GM18868 (cell line): ENCODE data around the gene A2M.

Experiments used
- ATAC-seq: cut with Tn5 transposase; IDR thresholded peaks from one replicate; pipeline ENCODE4 v1.9.1; 2021; ENCODE audit warnings: mild to moderate bottlenecking, moderate library complexity; ENCODE audit not compliant: unreplicated experiment

Gene A2M

DNA sequence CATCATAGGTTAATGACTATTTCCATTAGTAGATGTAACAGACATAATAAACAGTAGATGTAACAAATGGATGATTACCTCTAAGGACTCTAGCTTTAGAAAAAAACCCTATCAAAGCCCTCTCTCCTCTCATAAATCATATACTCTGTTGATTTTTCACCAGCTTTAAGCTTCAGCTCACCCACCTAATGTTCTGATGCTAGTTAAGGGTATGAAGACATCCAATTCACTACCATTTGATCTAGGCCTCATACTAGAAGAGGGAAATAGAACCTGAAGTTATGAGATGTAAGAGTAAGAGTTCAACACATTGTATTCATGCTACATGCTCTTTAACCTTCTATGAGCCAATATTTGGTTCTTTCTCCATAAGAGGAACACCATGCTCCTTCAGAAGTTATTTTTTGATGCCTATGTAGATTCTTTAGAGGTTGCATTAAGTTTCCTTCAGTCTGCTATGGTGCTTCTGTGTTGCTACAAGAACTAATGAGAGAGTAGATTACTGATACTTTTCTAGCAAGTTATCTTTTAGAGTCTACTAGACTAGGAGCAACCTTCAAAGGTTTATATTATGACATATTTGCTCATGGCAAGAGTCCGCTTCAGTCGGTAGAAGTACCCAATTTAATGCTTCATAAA is 16.0 kb downstream of the A2M start:
- ATAC-seq, result no peak

DNA sequence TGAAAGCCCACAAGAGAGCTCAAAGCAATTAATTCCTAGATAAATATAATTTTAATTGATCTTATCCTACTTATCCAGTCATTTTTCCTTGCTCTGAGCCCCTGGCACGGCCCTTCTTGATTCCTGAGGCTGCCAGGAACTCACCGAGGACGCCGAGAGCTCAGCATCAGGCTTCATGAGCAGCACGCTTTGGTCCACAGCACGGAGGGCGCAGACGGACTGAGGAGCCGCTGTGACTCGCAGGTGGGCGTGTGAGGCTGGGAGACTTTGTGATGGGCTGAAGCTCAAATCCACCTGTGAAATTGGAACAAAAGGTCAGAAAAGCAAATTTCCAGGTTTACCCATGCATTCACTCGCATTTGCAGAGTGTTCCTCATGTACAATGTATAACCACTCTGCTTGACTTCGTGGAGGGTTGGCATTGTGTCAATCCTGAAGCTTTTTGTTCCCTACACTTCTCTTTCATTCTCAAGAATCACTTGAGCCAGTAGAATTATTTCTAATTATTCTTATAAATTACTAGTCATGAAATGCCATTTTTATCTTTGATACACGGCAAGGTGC is 17.2 kb downstream of the A2M start:
- no peak for ATAC-seq

DNA sequence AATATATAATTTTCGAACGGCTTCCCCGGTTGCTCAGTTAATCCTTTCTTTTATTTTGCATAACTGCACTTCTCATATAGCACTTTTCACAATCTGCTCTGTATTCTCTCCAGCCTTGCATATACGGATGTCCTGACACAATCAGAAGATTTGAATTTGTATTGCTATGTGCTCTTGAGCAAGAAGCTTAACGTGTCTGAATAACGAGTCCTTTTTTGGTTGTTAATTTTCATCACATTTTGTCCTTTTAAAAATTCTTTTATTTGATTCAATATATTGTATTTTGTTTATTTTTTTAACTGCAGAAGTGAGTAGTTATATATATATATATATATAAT is 17.6 kb downstream of the A2M start:
- no peak for ATAC-seq

DNA sequence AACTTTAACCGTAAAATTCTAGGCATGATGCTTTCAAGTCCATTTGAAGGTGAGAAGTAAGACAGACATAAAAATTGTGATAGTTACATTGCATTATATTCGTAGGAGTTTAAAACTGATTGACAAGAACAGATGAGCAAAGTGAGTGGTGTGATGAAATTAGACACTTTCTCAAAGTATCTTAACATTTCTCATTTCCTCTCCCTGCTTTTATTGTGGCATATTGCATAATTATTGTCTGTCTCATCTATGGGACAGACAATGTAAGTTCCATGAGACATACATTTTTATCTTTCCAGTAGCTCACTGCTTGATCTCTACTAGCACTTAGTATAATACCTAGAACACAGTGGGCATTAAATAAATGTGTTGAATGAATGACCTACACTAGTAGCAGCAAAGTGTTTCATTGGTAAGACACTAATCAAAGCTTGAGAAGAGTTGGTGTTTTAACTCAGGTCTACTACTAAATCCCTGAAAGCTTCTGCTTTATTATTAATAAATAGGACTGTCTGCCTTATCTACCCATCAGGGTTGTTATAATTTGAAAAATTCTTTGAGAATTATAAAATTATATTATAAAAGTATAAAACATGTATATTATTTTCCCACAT is 19.0 kb downstream of the A2M start:
- no peak for ATAC-seq

DNA sequence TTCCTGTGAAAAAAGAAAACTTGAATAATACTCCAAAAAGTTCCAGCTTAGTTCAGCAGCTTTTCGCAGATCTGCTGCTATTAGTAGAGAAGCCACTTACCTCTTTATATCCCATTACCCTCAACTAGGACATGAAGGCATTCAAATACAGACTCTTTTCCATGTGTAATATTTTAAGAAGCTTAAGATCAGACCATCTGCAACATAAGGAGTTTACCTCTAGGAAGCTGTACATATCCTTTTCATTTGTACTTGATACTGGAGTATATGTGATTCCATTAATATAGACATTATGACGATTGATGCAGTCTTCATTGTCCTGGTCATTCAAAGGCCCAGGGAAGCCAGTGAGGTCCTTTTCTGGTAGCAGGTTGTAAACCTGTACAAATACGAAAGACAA is 20.4 kb downstream of the A2M start:
- no peak for ATAC-seq

DNA sequence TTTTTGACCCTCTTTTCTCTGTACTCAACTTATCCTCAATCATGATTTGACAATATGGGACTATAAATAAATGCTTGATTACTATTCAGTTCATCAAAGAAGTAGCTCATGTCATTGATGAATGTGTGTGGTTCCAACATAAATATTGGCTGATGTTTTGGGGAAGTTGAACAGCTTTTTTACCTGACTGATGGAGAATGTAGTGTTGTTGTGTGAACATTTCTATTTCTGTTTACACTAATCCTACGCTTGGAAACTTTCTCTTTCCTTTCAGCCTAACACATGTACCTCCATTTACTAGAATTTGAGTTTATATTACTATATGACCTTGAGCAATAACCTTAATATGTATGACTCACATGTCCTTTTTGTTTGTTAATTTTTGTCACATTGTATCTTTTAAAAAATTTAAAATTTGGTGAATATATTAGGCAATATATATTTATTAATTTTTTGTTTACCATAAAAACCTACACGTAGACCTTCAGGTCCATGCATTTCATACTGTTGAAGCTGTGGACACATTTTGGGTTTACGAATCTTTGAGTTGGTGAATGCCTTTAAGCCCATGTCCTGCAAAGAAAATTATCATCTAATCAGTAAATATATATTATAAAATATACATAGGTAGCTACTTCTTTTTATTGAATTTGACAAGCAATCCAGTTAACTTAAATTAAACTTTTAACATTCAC is 21.1 kb downstream of the A2M start:
- ATAC-seq, result no peak

DNA sequence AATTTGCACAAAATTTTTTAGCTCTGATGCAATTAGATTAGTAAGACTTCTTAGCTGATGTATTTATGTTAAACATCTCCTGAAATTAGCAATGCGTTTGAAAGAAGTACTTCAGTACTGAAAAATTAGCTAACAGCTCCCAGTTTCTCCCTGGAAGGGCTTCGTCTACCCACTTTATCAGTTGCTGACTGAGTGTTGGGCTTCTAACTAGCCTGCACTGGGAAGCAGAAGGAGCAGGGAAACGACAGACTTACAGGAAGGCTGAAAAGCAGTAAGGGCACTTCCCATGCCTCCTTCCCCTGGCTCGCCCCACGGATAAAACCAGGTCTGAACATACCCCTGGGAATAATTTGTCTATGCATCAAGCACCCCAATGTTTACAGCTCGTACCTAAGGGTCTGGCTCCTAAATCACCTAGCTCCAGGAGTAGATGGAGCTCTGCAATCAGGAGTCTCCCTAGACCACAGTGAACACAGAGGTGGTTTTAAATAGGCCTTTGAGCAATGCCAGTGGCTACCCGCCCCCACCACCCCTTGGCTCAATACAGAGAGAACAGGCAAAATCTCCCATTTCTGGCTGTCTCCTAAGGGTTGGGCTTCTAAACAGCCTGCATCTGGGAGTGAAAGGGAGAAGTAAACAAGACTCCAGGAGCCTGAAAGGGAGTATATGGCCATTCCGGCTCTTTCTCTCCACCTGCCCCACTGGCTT is 23.7 kb downstream of the A2M start:
- no peak for ATAC-seq

DNA sequence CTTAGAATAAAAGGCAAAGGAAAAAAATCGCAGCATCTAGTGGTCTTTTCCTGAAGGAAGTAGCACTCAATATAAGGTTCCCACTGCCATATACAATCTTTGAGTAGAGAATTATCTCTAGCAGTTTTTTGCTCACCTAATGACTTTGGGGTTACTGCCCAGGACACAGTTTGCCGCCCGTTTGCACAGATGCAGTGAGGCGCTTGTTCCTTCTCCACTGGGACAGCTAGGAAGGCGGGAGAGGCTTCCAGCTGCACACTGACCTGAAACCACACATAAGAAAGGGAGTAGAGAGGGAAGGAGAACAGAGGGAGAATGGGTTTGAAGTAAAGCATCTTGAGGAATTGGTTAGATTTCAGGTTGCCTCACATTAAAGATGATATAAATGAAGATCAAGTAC is 25.5 kb downstream of the A2M start:
- ATAC-seq, result no peak

DNA sequence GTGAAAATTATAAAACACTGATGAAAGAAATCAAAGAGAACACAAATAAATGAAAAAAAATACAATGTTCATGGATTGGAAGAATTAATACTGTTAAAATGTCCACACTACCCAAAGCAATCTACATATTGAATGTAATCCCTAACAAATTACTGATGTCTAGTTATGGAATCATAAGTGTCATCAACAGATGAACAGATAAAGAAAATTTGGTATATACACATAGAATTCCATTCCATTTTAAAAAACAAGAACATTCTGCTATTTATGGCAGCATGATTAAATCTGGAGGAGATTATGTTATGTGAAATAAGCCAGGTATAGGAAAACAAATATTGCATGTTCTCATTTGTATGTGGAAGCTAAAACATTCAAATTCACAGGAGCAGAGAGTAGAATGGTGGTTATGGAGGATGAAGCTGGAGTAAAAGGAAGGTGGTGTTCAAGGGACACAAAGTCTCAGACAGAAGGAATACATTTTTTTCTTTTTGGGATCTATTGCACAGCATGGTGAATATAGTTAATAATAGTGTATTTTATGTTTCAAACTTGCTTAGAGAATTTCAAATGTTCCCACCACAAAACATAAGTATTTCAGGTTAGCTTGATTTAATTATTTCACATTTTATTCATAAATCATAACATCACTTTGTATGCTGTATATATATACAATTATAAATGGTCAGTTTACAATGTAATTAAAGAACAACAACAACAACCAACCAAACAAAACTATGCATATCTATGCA is 28.5 kb downstream of the A2M start:
- no peak for ATAC-seq

DNA sequence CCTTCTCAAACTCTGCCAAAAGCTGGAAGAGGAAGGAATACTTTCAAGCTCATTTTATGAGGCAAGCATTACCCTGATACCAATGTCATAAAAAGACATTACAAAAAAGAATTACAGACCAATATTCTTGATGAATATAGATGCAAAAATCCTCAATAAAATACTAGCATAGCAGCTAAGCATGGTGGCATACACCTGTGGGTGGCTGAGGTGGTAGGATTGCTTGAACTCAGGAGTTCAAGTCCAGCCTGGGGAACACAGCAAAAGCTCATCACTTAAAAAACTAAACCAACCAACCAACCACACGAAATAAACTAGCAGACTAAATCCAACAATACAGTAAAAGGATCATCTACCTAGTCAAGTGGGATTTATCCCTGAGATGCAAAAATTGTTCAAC is 29.6 kb downstream of the A2M start:
- ATAC-seq, result no peak

DNA sequence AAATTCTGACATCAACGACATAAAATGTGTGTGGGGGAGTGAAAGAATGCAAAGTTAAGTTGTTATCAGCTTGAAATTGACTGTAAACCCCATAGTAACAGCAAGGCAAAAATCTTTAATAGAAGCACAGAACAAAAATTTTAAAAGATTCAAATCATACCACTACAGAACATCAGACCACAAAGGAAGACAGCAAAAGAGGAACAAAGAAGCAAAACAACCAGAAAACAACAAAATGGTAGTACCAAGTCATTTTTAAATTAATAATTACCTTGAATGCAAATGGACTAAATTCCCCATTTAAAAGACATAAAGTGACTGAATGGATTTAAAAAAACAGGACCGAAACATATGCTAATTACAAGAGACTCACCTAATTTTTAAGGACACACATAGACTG is 31.3 kb downstream of the A2M start:
- no peak for ATAC-seq

DNA sequence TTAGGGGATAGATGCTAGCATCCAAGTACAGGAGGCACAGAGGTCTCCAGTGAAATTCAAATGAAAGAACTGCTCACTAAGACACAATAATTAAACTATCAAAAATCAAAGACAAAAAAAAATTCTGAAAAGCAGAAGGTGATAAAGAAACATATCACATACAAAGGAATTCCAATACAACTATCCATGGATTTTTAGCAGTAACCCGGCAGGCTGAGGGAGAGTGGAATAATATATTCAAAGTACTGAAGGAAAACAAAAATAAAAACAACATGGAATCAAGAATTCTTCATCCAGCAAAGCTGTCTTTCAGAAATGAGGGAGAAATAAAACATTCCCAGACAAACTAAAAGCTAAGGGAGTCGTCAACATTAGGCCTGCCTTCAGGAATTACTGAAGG is 31.9 kb downstream of the A2M start:
- ATAC-seq, result no peak

DNA sequence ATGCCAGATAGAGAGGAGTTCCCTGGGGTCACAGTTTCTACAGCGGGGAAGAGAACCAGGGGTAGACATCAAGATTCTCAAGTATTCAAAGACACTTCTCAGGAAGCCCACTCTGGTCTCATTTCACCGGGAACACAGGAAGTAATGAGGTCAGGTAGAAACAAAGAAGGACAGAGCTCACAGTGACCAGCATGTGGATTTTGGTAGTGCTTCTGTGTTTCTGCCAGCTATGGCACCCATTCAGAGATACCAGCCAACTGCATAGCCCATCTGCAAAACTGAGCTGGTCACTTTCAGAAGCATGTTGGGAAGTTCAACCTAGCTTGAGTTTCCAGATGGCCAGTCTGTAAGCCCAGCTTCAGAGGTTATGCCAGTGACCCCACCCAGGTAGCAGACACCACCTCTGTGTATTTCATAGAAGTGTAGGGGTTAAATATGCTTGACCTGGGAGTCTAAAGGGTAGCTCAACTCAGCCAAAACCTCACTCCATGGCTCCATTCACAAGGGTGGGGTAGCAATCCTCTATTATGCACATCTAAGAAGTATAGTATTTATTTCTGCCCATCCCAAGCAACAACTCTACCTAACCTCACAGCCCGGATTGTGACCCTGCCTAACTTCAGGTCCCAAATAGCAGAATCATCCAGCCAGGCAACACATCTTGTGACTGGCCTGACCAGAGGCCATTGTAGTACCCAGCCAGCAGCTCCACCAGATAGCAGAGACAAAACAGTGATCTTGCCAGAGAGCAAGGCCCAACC is 33.9 kb downstream of the A2M start:
- no peak for ATAC-seq

DNA sequence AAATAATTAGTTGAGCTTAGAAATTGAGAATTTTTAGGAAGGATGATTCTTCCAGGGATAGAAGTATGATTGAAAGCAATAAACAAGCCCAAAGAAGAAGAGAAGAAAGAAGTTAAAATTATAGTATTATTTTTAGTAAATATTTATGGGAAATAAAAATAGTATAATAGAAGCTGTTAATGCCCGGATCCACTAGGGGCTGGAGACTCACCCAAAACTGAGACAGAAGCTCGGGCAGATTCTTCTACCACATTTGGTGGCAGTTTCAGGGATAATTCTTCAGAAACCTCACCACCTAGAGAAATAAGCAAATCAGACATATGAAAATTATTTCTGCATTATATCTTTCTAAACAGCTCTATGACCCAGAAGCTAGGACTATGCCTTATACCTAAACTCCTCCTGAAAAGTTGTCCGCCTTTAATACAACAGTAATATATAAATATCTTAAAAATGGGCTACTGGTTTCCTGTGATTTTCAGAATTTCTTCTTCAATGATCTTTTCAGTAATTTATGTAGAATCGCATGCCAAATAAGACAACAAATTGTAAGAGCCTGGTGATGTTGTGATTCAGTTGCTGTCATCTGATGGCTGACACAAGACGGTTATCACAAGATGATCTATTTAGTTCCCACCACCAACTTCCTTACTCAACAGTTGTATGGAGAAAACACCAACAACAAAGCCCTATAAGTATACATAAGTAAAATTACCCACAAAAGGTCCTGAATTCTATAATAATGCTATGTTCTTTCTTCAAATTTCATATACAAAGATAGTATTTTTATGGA is 35.6 kb downstream of the A2M start:
- no peak for ATAC-seq

DNA sequence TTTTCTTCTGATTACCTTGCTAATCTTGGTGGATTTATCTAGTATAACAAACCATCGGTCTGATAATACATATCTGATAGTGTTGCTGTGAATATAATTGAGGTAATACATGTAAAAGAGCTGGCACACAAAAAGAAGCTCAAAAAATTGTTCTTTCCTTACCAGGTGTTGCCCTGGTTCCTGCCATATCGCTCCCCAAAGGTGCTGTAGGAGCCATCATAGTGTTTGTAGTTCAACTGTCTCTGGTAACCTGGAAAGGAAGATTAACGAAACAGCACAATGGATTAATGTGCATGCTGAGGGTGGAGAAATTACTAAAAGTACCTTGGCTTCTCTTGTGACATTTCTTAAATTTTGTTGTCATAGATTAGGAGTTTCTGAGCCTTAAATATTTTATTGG is 36.6 kb downstream of the A2M start:
- no peak for ATAC-seq

DNA sequence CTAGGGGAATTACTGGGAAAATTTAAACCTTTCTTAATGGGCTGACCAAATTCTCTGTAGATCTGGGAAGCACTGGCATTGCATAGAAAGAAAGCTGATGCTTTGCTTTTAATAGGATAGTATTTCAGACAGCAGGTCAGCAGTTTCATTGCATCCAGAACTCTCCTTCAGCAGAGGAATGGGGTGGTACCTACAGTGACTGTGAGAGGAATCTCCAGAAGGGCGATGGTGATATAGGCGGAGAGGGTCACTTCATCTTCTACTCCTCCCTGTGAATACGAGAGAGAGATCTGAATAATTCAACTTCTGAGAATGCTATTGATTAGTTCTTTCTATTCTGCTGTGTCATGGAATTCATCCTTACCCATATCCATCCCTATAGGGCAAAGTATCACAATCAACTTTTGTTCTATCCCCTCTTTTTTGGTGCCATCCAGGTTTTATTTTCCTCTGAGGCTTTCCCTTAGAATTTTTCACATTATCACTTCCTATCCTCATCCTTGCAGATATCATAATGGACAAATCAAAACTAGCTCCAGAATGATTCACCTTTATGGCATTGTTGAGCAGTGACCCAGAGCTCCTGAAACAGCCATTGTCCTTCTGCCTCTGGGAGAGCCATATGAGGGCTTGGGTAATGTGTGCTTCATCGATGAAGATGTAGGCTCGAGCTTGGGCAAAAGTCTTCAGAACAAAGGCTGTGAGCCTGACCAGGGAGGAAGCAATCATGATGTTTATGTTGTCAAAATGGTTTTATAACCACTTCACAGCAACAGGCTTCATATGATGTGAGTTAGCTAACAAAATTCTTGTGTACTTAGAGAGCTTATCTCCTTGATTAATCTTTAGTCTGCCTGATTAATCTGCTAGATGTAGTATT is 38.3 kb downstream of the A2M start:
- no peak for ATAC-seq

DNA sequence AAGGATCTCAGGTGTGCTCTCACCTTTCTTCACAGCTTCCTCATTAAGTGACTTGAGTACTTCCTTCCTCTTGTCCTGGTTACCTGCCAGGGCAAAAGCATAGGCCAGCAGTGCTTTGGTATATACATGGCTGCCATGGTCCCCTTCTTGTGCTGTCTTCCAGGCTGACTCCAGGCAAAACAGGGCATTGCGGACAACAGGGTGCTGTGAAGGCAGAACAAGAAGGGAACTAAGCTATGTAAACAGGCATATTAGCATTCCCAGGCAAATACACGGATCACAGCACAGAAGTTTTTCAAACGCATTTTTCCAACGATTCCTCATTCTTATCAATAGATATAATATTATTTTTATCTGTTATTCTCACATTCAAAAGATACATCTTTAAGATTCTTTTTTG is 39.0 kb downstream of the A2M start:
- no peak for ATAC-seq

DNA sequence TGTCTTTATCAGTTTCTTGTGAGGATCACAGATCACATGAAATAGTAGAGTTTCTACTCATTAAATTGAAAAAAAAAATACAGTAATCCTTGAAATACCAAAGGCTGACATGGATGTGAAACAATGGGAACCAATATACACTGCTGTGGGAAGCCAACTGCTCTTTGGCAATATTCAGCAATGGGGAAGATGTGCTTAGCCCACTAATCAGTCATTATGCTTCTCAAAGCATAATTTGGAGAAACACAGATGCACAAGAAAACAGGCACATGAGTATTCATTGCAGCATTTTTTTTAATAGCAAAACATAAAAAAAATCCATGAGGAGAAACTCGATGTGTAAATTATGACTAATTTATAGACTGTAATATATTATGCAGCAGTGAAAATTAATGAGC is 40.6 kb downstream of the A2M start:
- no peak for ATAC-seq
